Thoracic aorta (tissue), 2 donors: ENCODE measurements around the gene GCK. TPM values are rescaled to one million over a fixed set of nuclear protein-coding genes. Genes with fewer than 3 reads are reported as not detected.

Source experiments
- ATAC-seq: fragments of 150-250 bp; one replicate; pipeline ENCODE4 v1.8.0; 2017; ENCODE audit warnings: low read depth; ENCODE audit not compliant: insufficient number of reproducible peaks, low FRiP score
- DNase-seq: peaks from one replicate; pipeline ENCODE4 v3.0.0-alpha.2; 2020; ENCODE audit warnings: low spot score
- H3K27ac ChIP-seq, 2 donors: fragments of 200-600 bp; sonication (generic); 1 replicate in 1 of 2; 2 replicates in 1 of 2; pipeline ENCODE4 v1.5.1; 2016; ENCODE audit warnings: mild to moderate bottlenecking in 2 of 2, moderate library complexity in 2 of 2
- H3K27me3 ChIP-seq: fragments of 200-600 bp; sonication (generic); replicated peaks from 2 replicates; pipeline ENCODE4 v1.6.0; 2016; ENCODE audit warnings: mild to moderate bottlenecking; ENCODE audit not compliant: insufficient read depth
- H3K36me3 ChIP-seq: fragments of 200-600 bp; sonication (generic); one replicate; pipeline ENCODE4 v1.5.1; 2016
- H3K4me1 ChIP-seq, 2 donors: fragments of 200-600 bp; sonication (generic); 1 replicate in 1 of 2; 2 replicates in 1 of 2; pipeline versions ENCODE4 v1.5.1 to v1.6.0; 2016; ENCODE audit warnings: low read depth in 2 of 2, mild to moderate bottlenecking in 1 of 2; ENCODE audit not compliant: control insufficient read depth in 1 of 2
- H3K4me3 ChIP-seq: fragments of 200-600 bp; sonication (generic); 2 replicates; pipeline ENCODE4 v1.5.1; 2016; ENCODE audit warnings: mild to moderate bottlenecking
- H3K9me3 ChIP-seq: fragments of 200-600 bp; sonication (generic); 2 replicates; pipeline ENCODE4 v1.5.1; 2016
- CTCF ChIP-seq: fragments of 200-600 bp; sonication (generic); IDR thresholded peaks from one replicate; pipeline ENCODE4 v1.5.1; 2019; ENCODE audit warnings: antibody characterized with exemption
- total RNA-seq, 2 donors: library from RNA; depleted of rRNA; stranded (reverse); fragments of >200 nt; gene quantifications; one replicate each; pipeline versions ENCODE4 v1.1.0 to v1.2.3, GENCODE V29; 2016

Gene GCK
- total RNA-seq, 2 donors from 2014 or later: 1.6 to 2.3 TPM

- Histone ChIP-seq H3K4me3 (no peak overlapping the region), H3K36me3 (no peaks in the 10 kb centered on the region), H3K27ac (no peak overlapping the region), H3K9me3 (no peaks in the 10 kb centered on the region), H3K27me3 (no peaks in the 10 kb centered on the region), H3K4me1 (no peaks in the 10 kb centered on the region)
- ATAC-seq (no peak), DNase-seq (no peak)
- no peak for TF ChIP-seq CTCF
These were observed 32.1 kb upstream of the GCK start for GRCh38 chr7:44221231-44221791.

- Histone ChIP-seq H3K27me3 (no peaks in the 10 kb centered on the region), H3K4me1 (no peaks in the 10 kb centered on the region), H3K9me3 (no peaks in the 10 kb centered on the region), H3K36me3 (no peaks in the 10 kb centered on the region), H3K27ac (no peak overlapping the region), H3K4me3 (no peak overlapping the region)
- no peak for DNase-seq
- no peak for TF ChIP-seq CTCF
- no peak for ATAC-seq
These were observed 31.3 kb upstream of the GCK start for GRCh38 chr7:44220358-44221112.

- no peak for TF ChIP-seq CTCF
- Histone ChIP-seq H3K36me3 (no peaks in the 10 kb centered on the region), H3K4me1 (no peaks in the 10 kb centered on the region), H3K4me3 (no peak overlapping the region), H3K9me3 (no peaks in the 10 kb centered on the region), H3K27me3 (no peaks in the 10 kb centered on the region), H3K27ac (no peak overlapping the region)
- DNase-seq (no peak), ATAC-seq (no peak)
These were observed 30.8 kb upstream of the GCK start for GRCh38 chr7:44220046-44220357.

GRCh38 chr7:44219371-44220045, 30.3 kb upstream of the GCK start:
- Histone ChIP-seq H3K9me3 (no peaks in the 10 kb centered on the region), H3K4me3 (no peak overlapping the region), H3K27ac (no peak overlapping the region), H3K27me3 (no peaks in the 10 kb centered on the region), H3K4me1 (no peaks in the 10 kb centered on the region), H3K36me3 (no peaks in the 10 kb centered on the region)
- ATAC-seq: no peak
- DNase-seq: no peak
- TF ChIP-seq CTCF: no peak

- H3K36me3 ChIP-seq: no peaks in the 10 kb centered on the region
- H3K9me3 ChIP-seq: no peaks in the 10 kb centered on the region
- no peaks in the 10 kb centered on the region for H3K27me3 ChIP-seq
- H3K27ac ChIP-seq: no peak overlapping the region
- DNase-seq (no peak), ATAC-seq (no peak)
- H3K4me3 ChIP-seq: no peak overlapping the region
- TF ChIP-seq CTCF: no peak
- H3K4me1 ChIP-seq: no peaks in the 10 kb centered on the region
These were observed 29.4 kb upstream of the GCK start for GRCh38 chr7:44218418-44219201.
